OCI-LY7 (cell line): ENCODE measurements around the gene SLC2A13.

Experiments used
- EZH2phosphoT487 ChIP-seq: fragments of 200-600 bp; sonication (generic); IDR thresholded peaks from 2 replicates; pipeline ENCODE4 v1.6.1; 2018; ENCODE audit warnings: low read depth, borderline replicate concordance, mild to moderate bottlenecking, mixed run types, antibody characterized with exemption, low read length, moderate library complexity, mixed read lengths
- TF ChIP-seq, protein P1 (sequence below): fragments of 200-600 bp; sonication (generic); conservative IDR thresholded peaks from 2 replicates; pipeline ENCODE4 v1.5.1; 2014; ENCODE audit warnings: mild to moderate bottlenecking, antibody characterized with exemption, low read length, moderate library complexity, mixed read lengths

DNA sequence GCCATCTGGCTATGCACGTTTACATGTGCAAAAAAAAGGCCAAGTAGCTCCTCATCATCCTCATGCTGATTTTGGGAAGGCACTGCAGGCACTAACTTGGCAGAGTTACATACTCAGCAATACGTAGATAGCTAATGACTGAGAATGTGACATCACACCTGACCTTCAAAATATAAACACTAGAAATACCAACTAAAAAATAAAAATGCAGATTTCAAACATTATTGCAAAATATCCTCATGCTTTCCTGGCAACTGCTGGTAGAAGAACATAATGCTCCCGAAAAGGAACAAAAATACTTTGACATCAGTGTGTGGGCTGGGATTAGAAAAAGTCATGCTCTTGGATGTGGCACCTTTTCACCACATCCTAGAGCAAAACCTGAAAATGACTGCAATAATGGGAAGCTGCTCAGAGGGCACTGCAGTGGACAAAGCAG, 333.0 kb downstream of the SLC2A13 start:
- TF ChIP-seq, protein P1, sequence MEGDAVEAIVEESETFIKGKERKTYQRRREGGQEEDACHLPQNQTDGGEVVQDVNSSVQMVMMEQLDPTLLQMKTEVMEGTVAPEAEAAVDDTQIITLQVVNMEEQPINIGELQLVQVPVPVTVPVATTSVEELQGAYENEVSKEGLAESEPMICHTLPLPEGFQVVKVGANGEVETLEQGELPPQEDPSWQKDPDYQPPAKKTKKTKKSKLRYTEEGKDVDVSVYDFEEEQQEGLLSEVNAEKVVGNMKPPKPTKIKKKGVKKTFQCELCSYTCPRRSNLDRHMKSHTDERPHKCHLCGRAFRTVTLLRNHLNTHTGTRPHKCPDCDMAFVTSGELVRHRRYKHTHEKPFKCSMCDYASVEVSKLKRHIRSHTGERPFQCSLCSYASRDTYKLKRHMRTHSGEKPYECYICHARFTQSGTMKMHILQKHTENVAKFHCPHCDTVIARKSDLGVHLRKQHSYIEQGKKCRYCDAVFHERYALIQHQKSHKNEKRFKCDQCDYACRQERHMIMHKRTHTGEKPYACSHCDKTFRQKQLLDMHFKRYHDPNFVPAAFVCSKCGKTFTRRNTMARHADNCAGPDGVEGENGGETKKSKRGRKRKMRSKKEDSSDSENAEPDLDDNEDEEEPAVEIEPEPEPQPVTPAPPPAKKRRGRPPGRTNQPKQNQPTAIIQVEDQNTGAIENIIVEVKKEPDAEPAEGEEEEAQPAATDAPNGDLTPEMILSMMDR = no peak
- TF ChIP-seq EZH2phosphoT487 = no peak
